SU-DHL-6 (cell line): ENCODE results near the gene CBFB.

ENCODE experiments used
- H2AFZ ChIP-seq: fragments of 200-600 bp; sonication (generic); 2 replicates; pipeline ENCODE4 v1.6.1; 2014; ENCODE audit warnings: low read depth, mild to moderate bottlenecking, moderate library complexity, mixed read lengths, antibody characterized with exemption, low read length; ENCODE audit not compliant: severe bottlenecking
- H3F3A ChIP-seq: fragments of 200-600 bp; shearing (Covaris generic); 2 replicates; pipeline ENCODE4 v1.6.0; 2016; ENCODE audit warnings: antibody characterized with exemption, mild to moderate bottlenecking; ENCODE audit not compliant: insufficient read depth
- H3K27ac ChIP-seq: fragments of 200-600 bp; sonication (generic); 2 replicates; pipeline ENCODE4 v1.5.1; 2016; ENCODE audit warnings: low read depth, mild to moderate bottlenecking, low read length, moderate library complexity, mixed read lengths
- H3K27me3 ChIP-seq: fragments of 200-600 bp; sonication (generic), shearing (Covaris generic); 2 replicates; pipeline ENCODE4 v1.6.0; 2014; ENCODE audit warnings: mild to moderate bottlenecking, low read length
- H3K36me3 ChIP-seq: fragments of 200-600 bp; sonication (generic); 2 replicates; pipeline ENCODE4 v1.6.1; 2014; ENCODE audit warnings: mild to moderate bottlenecking, low read length, mixed read lengths
- H3K4me2 ChIP-seq: fragments of 300-600, 200-600 bp; shearing (Covaris generic), sonication (generic); 2 replicates; pipeline ENCODE4 v1.6.0; 2014; ENCODE audit warnings: low read length, low read depth, mild to moderate bottlenecking; ENCODE audit not compliant: poor library complexity, severe bottlenecking
- H3K4me3 ChIP-seq: fragments of 200-600 bp; sonication (generic); 2 replicates; pipeline ENCODE4 v1.5.1; 2014; ENCODE audit warnings: antibody characterized with exemption, low read length, mild to moderate bottlenecking, mixed read lengths; ENCODE audit not compliant: insufficient read depth, poor library complexity, severe bottlenecking
- H3K79me2 ChIP-seq: fragments of 200-600 bp; sonication (generic); 2 replicates; pipeline ENCODE4 v1.6.1; 2014; ENCODE audit warnings: mild to moderate bottlenecking, low read length, moderate library complexity; ENCODE audit not compliant: insufficient read depth
- H3K9ac ChIP-seq: fragments of 200-600 bp; sonication (generic); 2 replicates; pipeline ENCODE4 v1.7.0; 2014; ENCODE audit warnings: mild to moderate bottlenecking, low read length
- H3K9me2 ChIP-seq: fragments of 200-600 bp; sonication (generic); replicated peaks from 2 replicates; pipeline ENCODE4 v1.6.1; 2014; ENCODE audit warnings: low read length; ENCODE audit not compliant: insufficient read depth
- H3K9me3 ChIP-seq: fragments of 200-600 bp; sonication (generic); 2 replicates; pipeline ENCODE4 v1.6.1; 2014; ENCODE audit warnings: low read length, mixed read lengths; ENCODE audit not compliant: insufficient read depth
- H4K20me1 ChIP-seq: fragments of 200-600 bp; sonication (generic); 2 replicates; pipeline ENCODE4 v1.6.1; 2014; ENCODE audit warnings: low read depth, mild to moderate bottlenecking, antibody characterized with exemption, low read length, moderate library complexity, mixed read lengths
- CTCF ChIP-seq: fragments of 200-600 bp; sonication (generic); IDR thresholded peaks from one replicate; pipeline ENCODE4 v1.5.1; 2017; ENCODE audit warnings: antibody characterized with exemption, mild to moderate bottlenecking, low read length, moderate library complexity; ENCODE audit not compliant: insufficient read depth, poor library complexity, severe bottlenecking
- EZH2phosphoT487 ChIP-seq: fragments of 200-600 bp; sonication (generic), shearing (Covaris generic); conservative IDR thresholded peaks from 2 replicates; pipeline ENCODE4 v1.6.1; 2018; ENCODE audit warnings: mild to moderate bottlenecking, antibody characterized with exemption, low read length, moderate library complexity, mixed read lengths

Gene CBFB

GRCh38 chr16:67023689-67024088 is 5.3 kb upstream of the CBFB start:
- Histone ChIP-seq H3K9me3 (no peaks in the 10 kb centered on the region), H3K4me3 (no peak overlapping the region), H2AFZ (no peak overlapping the region), H3K27me3 (no peaks in the 10 kb centered on the region), H3K9ac (no peak overlapping the region), H4K20me1 (no peaks in the 10 kb centered on the region), H3K36me3 (no peaks in the 10 kb centered on the region), H3K9me2 (no peaks in the 10 kb centered on the region), H3F3A (no peaks in the 10 kb centered on the region; the same call in 1 of the 2 replicates), H3K27ac (no peak overlapping the region), H3K79me2 (no peaks in the 10 kb centered on the region), H3K4me2 (no peak overlapping the region)
- TF ChIP-seq EZH2phosphoT487: no peak
- TF ChIP-seq CTCF: no peak

- no peak overlapping the region for H2AFZ ChIP-seq
- H3K36me3 ChIP-seq: no peaks in the 10 kb centered on the region
These were observed 4.4 kb upstream of the CBFB start for GRCh38 chr16:67024384-67025209.

GRCh38 chr16:67025210-67025550 is 3.8 kb upstream of the CBFB start:
- Histone ChIP-seq H3K9me2 (no peaks in the 10 kb centered on the region), H3K27ac (no peak overlapping the region), H3K4me2 (no peak overlapping the region)

More at GRCh38 chr16:67024384-67025209, 4.4 kb upstream of the CBFB start:
- H3K9me3 ChIP-seq: no peaks in the 10 kb centered on the region
- H4K20me1 ChIP-seq: no peaks in the 10 kb centered on the region
- H3K4me3 ChIP-seq: no peak overlapping the region
- H3F3A ChIP-seq: no peaks in the 10 kb centered on the region; the same call in 1 of the 2 replicates
- H3K27me3 ChIP-seq: no peaks in the 10 kb centered on the region
- no peaks in the 10 kb centered on the region for H3K9me2 ChIP-seq
- peaks cover 5% of the 10 kb centered on the region for H3K79me2 ChIP-seq
- TF ChIP-seq CTCF (no peak), EZH2phosphoT487 (no peak)
- H3K9ac ChIP-seq: no peak overlapping the region
- no peak overlapping the region for H3K27ac ChIP-seq
- H3K4me2 ChIP-seq: no peak overlapping the region

More at GRCh38 chr16:67025210-67025550, 3.8 kb upstream of the CBFB start:
- TF ChIP-seq EZH2phosphoT487: no peak
- no peak for TF ChIP-seq CTCF
- Histone ChIP-seq H3K9ac (no peak overlapping the region), H3K36me3 (no peaks in the 10 kb centered on the region), H4K20me1 (no peaks in the 10 kb centered on the region), H3K9me3 (no peaks in the 10 kb centered on the region), H3K4me3 (no peak overlapping the region), H2AFZ (no peak overlapping the region), H3K27me3 (no peaks in the 10 kb centered on the region), H3K79me2 (peaks cover 11% of the 10 kb centered on the region), H3F3A (no peaks in the 10 kb centered on the region; the same call in 1 of the 2 replicates)
